Uterus (tissue), 2 donors: Measurements from ENCODE around the gene B9D2.

Experiments used
- POLR2A ChIP-seq, 2 donors: fragments of 450-650 bp; IDR thresholded peaks; one replicate each; pipeline ENCODE4 v1.6.1; 2016; ENCODE audit warnings: antibody characterized with exemption in 2 of 2, mild to moderate bottlenecking in 1 of 2, moderate library complexity in 1 of 2
- TF ChIP-seq, protein P1 (sequence below), 4 experiments: fragments of 200-600 bp in 2 of 4; fragments of 450-650 bp in 2 of 4; sonication (generic) in 2 of 4; IDR thresholded peaks; one replicate each; pipeline ENCODE4 v1.5.1; 2016 to 2019; ENCODE audit warnings: antibody characterized with exemption in 4 of 4, mild to moderate bottlenecking in 2 of 4, moderate library complexity in 1 of 4

DNA sequence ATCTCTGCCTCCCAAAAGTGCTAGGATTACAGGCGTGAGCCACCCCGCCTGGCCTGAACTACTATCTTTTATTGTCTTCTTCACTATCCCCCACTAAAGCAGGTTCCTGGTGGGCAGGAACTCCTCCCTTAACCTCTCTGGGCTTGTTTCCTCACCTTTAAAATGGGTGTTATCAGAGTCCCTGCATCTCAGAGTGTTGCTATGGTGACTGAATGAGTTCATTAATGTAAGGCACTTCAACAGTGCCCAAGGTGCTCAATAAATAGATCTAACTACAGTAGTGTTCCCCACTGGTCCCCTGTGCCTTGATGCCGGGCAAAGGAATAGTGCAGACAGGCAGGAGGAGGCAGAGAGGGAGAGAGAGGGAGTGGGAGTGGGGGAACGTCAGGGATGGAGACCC is 33.5 kb downstream of the B9D2 start:
- TF ChIP-seq, protein P1, sequence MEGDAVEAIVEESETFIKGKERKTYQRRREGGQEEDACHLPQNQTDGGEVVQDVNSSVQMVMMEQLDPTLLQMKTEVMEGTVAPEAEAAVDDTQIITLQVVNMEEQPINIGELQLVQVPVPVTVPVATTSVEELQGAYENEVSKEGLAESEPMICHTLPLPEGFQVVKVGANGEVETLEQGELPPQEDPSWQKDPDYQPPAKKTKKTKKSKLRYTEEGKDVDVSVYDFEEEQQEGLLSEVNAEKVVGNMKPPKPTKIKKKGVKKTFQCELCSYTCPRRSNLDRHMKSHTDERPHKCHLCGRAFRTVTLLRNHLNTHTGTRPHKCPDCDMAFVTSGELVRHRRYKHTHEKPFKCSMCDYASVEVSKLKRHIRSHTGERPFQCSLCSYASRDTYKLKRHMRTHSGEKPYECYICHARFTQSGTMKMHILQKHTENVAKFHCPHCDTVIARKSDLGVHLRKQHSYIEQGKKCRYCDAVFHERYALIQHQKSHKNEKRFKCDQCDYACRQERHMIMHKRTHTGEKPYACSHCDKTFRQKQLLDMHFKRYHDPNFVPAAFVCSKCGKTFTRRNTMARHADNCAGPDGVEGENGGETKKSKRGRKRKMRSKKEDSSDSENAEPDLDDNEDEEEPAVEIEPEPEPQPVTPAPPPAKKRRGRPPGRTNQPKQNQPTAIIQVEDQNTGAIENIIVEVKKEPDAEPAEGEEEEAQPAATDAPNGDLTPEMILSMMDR (IDR thresholded peaks at IDR 0.05), result no peak
- no peak for TF ChIP-seq POLR2A (IDR thresholded peaks at IDR 0.05)
